ENCODE measurements around the gene VPS39. TPM values are rescaled to one million over a fixed set of nuclear protein-coding genes. Genes with fewer than 3 reads are reported as not detected.

The VPS39 gene
- total RNA-seq, 2 donors from 2014 or later = 48.4 to 58.0 TPM

DNA sequence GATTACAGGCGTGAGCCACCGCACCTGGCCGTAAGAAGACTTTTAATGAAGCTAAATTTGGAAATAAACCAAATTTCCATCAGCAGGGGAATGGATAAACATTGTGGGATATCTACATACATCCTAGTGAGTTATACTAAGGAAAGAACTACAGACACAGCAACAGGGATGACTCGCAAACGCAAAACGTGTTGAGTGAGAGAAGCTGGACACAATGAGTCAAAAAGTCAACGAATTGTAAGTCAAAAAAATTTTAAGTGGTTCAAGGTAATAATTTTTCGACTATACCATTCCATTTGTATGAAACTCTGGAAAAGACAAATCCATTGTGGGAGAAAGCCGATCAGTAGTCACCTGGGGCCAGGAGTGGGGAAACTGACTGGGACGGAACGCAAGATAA, 71.6 kb downstream of the VPS39 start:
- DNase-seq (ENCODE audit: low spot score) = no peak
- intact Hi-C loops (cut with DNase I) = loop anchor here (10.0 kb wide), 1 partner anchor 142 kb away; no protein-coding TSS in a partner anchor

DNA sequence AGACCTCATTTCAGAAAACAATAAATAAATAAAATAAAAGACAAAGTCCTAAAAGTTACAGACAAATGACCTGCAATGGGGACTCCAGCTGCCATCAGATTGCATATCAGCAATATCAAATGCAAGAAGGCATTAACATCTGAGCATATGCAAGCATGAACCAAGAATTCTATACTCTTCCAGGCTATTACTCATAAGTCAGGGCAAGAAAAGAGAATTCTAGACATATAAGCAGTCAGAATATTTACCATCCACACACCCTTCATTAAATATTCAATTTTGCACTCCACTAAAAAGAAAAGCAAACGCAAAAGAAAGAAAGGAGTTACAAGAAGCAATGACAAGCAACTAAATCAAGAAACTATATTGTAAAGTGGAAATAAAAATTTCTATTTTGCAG, 72.8 kb downstream of the VPS39 start:
- intact Hi-C loops (cut with DNase I) = loop anchor here (10.0 kb wide), 1 partner anchor 141 kb away; no protein-coding TSS in a partner anchor
- no peak for DNase-seq (ENCODE audit: low spot score)

DNA sequence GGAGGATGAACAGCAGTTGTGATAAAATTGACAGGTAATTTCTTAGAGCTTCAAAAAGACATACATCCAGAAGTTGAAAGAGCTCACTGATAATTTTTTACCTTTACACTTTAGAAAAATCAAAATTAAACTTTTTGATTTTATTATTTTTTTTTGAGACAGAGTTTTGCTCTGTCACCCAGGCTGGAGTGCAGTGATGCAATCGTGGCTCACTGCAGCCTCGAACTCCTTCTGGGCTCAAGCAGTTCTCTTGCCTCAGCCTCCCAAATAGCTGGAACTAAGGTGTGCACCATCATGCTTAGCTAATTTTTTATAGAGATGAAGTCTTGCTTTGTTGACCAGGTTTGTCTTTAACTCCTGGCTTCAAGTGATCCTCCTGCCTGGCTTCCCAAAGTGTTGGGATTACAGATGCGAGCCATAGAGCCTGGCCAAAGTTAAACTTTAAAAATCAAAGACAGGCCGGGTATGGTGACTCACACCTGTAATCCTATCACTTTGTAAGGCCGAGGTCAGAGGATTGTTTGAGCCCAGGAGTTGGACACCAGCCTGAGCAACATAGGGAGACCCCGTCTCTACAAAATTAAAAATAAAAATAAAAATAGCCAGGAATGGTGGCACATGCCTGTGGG, 73.4 kb downstream of the VPS39 start:
- no peak for DNase-seq (ENCODE audit: low spot score)
- intact Hi-C loops (cut with DNase I) = loop anchor here (10.0 kb wide), 1 partner anchor 140 kb away; no protein-coding TSS in a partner anchor

DNA sequence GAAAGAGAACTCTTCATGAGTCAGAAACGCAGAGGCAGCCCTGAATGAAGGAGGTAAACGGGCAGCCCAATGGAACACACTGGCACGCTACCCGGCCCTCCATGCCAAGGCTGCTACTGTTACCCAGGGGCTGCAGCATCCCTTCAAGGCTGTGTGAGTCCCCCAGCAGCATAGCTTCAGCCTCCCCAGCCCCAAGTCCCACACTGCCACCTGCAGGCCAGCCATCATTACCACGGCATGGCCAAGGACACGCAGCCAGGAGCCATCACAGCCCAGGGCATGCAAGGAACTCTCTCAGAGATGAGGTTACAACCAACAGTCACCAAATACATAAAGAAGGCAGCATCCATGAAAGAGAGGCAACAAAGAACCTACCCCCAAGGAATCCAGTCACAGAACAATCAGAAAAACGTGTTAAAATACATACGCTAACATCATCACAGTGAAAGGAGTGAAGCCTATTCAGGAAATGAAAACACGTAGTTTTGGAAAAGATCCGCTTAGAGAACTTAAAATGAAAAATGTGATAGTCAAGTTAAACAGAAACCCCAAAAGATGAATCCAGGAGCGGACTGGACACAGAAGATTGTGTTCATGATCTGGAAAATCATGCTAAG, 74.1 kb downstream of the VPS39 start:
- intact Hi-C loops (cut with DNase I) = loop anchor here (10.0 kb wide), 1 partner anchor 139 kb away; no protein-coding TSS in a partner anchor
- DNase-seq (ENCODE audit: low spot score) = no peak

DNA sequence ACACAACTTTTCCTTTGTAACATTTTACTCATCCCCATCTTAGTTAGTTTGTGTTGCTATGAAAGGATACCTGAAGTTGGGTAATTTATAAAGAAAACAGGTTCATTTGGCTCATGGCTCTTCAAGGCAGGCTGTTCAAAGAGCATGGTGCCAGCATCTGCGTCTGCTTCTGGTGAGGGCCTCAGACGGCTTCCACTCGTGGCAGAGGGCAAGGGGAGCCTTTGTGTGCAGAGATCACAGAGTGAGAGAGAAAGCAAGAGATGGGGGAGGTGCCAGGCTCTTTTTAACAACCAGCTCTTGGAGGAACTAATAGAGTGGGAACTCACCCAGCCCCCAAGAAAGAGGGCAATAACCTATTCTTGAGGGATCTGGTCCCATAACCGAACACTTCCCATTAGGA, 74.7 kb downstream of the VPS39 start:
- no peak for DNase-seq (ENCODE audit: low spot score)
- intact Hi-C loops (cut with DNase I) = loop anchor here (10.0 kb wide), 1 partner anchor 139 kb away; no protein-coding TSS in a partner anchor

DNA sequence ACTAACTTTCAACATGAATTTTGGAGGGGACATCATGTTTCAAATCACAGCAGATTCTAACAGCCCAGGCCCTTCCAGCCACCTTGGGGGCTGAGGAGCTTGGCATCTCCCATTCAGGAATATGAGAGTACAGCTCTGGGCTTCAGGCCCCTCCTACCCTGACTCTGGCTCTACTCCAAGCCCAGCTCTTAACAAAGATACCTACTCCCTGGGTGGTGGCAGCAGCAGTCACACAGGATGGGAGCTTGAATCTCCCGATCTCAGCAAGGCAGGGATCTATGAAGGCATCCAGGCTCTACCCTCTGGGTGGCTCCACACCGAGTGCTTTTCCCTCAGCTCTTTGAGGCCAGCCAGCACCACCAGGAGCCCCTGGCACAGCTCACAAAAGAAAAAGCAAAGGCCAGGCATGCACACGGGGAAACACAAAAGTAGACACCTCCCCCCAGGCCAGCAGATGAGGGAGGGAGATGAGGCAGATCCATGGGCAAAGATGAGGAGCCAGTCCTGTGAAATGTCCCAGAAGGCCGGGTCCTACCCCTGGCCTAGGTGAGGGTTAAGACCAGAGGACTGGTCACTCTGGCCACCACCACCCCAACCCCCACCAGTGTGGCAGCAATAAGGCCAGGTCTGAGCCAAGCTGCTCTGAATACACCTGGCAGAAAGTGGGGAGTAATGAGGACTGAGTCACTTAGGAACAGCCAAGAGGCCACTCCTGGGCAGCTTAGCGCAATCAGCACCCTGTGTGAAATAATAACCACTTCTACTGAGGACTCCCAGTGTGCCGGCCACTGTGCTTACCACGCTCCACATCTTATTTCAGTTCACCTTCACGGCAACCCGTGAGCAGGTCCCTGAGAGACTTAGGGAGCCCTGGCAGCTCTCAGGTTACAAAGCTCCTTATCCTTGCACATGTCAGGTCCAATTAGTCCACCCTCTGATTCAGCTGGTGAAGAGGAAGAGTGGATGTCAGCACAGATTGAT, 76.0 kb downstream of the VPS39 start:
- intact Hi-C loops (cut with DNase I) = loop anchor here (10.0 kb wide), 1 partner anchor 137 kb away; no protein-coding TSS in a partner anchor
- DNase-seq (ENCODE audit: low spot score) = no peak

DNA sequence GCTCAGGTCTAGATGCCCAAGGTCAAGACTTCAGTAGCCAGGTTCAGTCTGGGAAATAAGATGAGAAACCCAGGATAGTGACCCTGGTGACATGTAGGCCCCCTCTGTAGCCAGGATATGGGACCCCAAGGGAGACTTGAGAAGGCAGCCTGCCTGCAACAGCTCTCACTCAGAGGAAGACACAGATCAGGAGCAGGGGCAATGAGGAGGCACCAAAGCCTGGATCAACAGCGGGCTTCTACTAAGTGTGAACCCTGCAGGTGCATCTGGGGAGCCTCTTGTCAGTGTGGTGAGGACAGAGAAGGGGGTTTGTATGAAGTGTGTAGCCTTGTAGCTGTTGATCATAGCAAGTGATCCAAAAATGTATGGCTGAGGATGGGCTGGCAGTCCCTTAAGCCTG, 77.1 kb downstream of the VPS39 start:
- intact Hi-C loops (cut with DNase I) = loop anchor here (10.0 kb wide), 1 partner anchor 136 kb away; no protein-coding TSS in a partner anchor

DNA sequence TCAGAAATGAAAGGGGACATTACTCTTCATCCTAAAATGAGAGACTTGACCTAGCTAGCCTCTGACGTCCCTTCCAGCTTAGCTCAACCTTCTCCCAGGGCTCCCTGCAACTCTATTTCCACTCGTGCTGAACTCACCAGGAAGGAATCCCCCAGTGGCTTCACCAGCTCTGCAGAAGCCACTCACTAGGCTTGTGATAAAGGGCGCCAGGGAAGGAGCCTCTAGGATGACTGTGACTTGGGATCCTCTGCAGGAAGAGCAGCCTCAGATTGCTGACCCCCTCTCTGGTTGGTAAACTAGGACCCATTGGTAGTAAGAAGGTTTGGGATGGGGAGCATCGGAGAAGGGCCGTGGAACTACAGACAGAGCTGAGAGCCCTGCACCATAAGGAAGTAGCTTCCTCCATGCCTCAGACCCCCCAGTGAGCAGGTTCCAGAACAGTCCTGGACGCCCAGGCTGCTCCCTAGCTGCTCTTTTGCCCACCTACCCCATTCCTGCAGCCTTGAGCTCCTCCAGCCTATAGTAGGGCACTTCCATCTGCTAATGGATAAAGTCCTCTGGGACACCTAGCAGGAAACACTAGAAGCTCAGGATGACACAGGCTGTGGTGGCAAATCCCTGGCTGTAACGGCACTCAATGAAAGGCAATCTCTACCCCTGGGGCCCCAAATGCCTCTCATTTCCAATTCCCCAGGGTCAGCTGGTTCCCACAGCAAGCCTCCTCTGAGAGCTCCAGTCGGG, 77.7 kb downstream of the VPS39 start:
- DNase-seq (ENCODE audit: low spot score) = no peak
- intact Hi-C loops (cut with DNase I) = loop anchor here (10.0 kb wide), 1 partner anchor 136 kb away; no protein-coding TSS in a partner anchor

More for the DNA sequence above, 77.1 kb downstream of the VPS39 start:
- DNase-seq (ENCODE audit: low spot score) = no peak

DNA sequence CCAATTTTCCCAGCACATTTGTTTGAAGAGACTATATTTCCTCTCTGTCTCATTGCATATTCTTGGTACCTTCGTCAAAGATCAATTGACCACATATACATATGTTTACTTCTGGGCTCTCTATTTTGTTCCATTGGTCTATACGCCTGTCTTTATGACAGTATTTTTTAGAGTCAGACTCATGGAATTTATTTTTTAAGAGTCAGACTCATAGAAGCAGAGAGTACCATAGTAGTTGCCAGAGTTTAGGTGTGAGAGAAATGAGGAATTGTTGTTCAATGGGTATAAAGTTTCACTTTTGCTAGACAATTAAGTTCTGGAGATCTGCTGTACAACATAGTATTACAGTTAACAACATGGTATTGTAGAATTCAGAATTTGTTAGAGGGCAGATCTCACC, 78.7 kb downstream of the VPS39 start:
- no peak for DNase-seq (ENCODE audit: low spot score)
- intact Hi-C loops (cut with DNase I) = no loop called here

DNA sequence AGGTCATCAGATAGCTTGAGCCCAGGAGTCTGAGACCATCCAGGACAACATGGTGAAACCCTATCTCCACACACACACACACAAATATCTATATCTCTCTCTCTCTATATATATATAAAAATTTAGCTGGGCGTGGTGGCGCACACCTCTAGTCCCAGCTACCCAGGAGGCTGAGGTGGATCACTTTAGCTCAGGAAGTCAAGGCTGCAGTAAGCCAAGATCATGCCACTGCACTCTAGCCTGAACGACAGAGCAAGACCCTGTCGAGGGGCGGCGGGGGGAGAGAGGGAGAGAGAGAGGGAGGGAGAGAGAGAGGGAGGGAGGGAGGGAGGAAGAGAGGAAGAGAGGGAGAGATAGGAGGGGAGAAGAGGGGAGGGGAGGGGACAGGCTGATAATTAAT, 79.6 kb downstream of the VPS39 start:
- intact Hi-C loops (cut with DNase I) = no loop called here
- no peak for DNase-seq (ENCODE audit: low spot score)

DNA sequence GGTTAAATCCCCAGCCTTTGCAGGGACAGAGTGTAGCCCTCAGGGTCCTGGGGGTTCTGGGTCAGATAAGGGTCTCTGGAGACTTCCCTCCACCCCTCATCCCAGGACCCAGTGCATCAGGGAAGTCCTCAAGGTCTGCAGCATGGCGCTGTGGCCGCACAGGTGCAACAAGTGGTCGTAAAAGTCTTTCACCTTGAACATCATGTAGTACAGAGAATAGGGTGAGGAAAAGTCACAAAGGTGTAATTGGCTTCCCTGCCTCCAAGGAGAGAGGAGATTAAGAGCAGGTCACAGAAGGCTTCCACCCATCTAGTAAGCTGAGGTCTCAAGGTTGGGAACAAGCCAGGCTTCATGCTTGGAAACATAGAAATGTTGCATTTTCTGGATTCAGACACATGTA, 84.6 kb downstream of the VPS39 start:
- DNase-seq (ENCODE audit: low spot score) = no peak
- intact Hi-C loops (cut with DNase I) = loop anchor here in 1 of 2 donors (5.0 kb wide), 1 partner anchor 1104 kb away; no protein-coding TSS in a partner anchor

DNA sequence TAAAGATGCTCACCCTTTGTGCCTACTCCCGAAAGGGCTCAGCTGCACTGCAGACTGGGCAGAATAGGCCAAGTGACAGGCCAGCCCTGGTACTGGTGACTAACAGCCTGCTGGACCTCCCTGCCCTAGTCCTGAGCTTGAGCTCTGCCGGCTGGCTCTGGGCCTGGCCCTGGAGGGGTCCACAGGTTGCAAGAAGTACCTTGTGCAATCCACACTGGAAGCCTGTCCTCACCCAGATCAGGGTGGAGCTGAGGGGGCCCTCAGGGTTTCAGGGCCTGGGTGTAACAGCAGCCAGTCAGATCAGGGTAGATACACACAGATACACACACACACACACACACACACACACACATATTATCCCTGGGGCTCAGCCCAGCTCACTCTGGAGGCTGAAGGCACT, 86.4 kb downstream of the VPS39 start:
- no peak for DNase-seq (ENCODE audit: low spot score)
- intact Hi-C loops (cut with DNase I) = loop anchor here in 1 of 2 donors (5.0 kb wide), 1 partner anchor 1106 kb away; no protein-coding TSS in a partner anchor

DNA sequence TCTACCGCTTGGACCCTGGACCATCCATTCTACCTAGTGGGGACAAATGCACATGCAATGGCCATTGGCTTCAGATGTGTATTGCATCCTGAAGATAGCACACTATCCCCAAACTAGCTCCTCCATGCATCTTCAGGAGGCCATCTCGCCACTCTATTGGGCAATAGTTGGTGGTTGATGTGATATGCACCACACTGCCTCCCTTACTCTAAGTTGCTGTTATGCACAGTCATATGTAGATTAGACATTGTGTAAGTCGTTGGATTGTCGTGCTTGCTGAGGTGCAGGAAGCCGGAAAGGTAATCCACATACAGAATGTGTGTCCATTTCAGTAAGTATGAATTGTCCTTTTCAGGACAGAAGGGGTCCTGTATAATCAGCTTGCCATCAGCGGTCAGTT, 87.1 kb downstream of the VPS39 start:
- intact Hi-C loops (cut with DNase I) = loop anchor here in 1 of 2 donors (5.0 kb wide), 1 partner anchor 1106 kb away; no protein-coding TSS in a partner anchor

DNA sequence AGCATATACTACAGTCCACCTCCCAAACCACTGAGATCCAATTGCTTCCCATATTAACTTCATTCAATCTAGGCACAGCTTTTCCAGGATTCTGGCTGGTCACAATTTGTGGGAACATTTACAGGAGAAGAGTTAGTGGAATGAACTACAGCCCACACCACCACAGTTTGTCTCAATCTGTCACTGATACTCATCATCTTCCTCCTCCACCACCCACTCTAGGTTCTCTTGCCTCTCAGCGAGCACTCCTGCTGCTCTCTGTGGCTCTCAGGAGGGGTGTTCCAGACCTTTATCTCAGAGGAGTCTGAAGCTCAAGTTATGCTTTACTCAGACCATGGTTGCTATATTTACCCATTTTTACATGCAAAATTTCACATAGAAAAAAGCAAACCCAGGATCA, 87.8 kb downstream of the VPS39 start:
- DNase-seq (ENCODE audit: low spot score) = no peak
- intact Hi-C loops (cut with DNase I) = loop anchor here in 1 of 2 donors (5.0 kb wide), 1 partner anchor 1107 kb away; no protein-coding TSS in a partner anchor

More for the DNA sequence above, 87.1 kb downstream of the VPS39 start:
- no peak for DNase-seq (ENCODE audit: low spot score)

DNA sequence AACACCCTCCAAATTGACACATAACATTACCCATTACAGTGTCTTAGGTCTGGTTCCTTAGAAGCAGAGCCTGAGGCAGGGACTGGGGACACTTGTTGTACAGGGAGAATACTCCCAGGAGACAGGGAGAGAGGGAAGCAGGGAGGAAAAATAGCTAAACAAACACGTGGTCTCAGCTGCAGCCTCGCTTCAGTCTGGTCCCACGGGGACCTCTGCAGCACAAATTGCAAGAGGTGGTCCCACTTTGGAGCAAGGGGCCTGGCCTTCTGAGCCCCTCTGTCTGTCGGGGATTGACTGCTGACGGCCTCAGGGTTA, 88.7 kb downstream of the VPS39 start:
- intact Hi-C loops (cut with DNase I) = no loop called here
- DNase-seq (ENCODE audit: low spot score) = no peak

DNA sequence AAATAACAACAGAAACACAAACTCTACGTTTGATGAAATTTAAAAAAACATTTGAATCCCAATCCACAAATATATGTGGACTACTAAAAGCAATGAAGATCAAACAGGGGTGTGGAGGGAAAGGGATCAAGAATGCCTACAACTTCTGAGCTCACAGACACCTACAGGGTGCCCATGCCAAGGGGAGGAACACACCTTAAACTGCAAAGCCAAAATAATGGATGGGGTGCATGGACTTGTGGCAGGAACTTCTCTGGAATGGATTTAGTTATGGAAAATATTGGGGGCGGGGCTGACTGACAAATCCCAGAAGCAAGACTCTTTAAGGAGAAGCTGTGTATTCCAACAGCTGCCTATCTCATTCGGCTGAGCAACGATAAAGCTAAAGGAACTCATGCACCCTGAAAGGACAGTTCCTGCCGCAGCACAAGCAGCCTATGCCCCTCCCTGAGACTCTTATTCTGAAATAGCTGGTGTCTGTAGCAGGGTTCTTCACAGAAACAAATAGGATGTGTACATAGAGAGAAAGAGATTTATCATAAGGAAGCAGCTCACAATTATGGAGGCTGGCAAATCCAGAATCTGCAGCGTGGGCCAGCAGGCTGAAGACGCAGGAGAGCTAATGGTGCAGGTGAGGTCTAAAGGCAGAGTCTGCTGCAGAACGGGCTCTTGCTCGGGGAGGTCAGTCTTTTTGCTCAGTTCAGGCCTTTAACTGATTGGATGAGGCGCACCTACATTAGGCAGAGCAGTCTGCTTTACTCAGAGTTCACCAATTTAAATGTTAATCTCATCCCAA, 89.3 kb downstream of the VPS39 start:
- no peak for DNase-seq (ENCODE audit: low spot score)
- intact Hi-C loops (cut with DNase I) = no loop called here

DNA sequence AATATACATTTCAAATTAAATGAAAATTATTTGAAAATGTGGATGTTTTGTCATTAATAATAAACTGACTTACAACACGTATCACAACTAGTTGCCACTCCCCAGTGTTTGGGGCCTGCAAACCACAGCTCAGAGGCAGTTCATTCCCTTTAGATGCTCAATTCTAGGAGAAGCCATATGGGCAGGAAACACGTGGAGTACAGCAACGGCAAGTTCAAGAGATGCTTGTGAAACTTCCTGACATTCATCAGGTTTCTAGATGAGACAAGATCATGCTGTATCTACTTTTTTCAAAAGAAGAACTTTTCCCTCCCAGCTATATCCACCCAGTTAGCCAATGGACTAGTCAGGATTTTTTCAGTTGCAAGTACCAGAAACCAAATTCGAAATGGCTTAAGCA, 96.2 kb downstream of the VPS39 start:
- DNase-seq (ENCODE audit: low spot score) = no peak
- intact Hi-C loops (cut with DNase I) = no loop called here

DNA sequence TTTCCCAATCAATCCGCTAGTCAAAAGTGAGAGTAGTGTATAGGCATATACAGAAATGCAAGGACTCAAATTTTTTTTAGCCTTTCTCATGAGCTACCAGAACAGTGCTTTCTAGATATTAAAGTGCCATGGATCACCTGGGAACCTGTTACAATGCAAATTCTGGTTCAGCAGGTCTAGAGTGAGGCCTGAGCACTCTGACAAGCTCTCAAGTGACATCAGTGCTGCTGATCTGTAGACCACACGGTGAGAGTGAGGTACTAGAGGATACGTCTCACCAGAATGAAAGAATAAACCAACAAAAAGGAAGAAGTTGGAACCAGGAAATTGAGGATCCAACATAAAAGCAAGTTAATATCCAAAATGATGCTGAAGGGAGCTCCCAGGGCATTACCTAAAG, 97.7 kb downstream of the VPS39 start:
- DNase-seq (ENCODE audit: low spot score) = no peak
- intact Hi-C loops (cut with DNase I) = no loop called here

Data from posterior vena cava (tissue), 2 donors.